Thyroid gland (tissue), 4 donors: ENCODE data around the gene NAV2. TPM values are rescaled to one million over a fixed set of nuclear protein-coding genes. Genes with fewer than 3 reads are reported as not detected.

Experiments used
- DNase-seq, 2 donors: peaks; one replicate each; pipeline ENCODE4 v3.0.0-alpha.2; 2019
- H3K27ac ChIP-seq, 3 donors: fragments of 200-600 bp; sonication (generic); 1 replicate in 2 of 3; 2 replicates in 1 of 3; pipeline ENCODE4 v1.5.1; 2016 to 2019; ENCODE audit warnings: mild to moderate bottlenecking in 1 of 3, moderate library complexity in 1 of 3
- H3K27me3 ChIP-seq: fragments of 200-600 bp; sonication (generic); one replicate; pipeline ENCODE4 v1.5.1; 2019
- H3K36me3 ChIP-seq, 2 donors: fragments of 200-600 bp; sonication (generic); one replicate each; pipeline ENCODE4 v1.5.1; 2016 to 2019
- H3K4me1 ChIP-seq, 2 donors: fragments of 200-600 bp; sonication (generic); one replicate each; pipeline ENCODE4 v1.5.1; 2017 to 2019
- H3K4me3 ChIP-seq, 3 donors: fragments of 200-600 bp; sonication (generic); replicated peaks in 1 of 3; 1 replicate in 2 of 3; 2 replicates in 1 of 3; pipeline ENCODE4 v1.5.1; 2016; ENCODE audit warnings: mild to moderate bottlenecking in 1 of 3
- H3K9me3 ChIP-seq: fragments of 200-600 bp; sonication (generic); one replicate; pipeline ENCODE4 v1.5.1; 2017
- POLR2A ChIP-seq, 2 donors: fragments of 450-650 bp; IDR thresholded peaks; one replicate each; pipeline ENCODE4 v1.6.1; 2017; ENCODE audit warnings: antibody characterized with exemption in 2 of 2, mild to moderate bottlenecking in 2 of 2, moderate library complexity in 1 of 2
- WGBS, 2 donors: methylation state at CpG; one replicate each; pipeline ENCODE4 v1.1.5; 2017; 5-methylcytosine and 5-hydroxymethylcytosine counted together
- intact Hi-C: fragments of 100-400 bp; cut with DNase I; formaldehyde crosslinking; loops from one replicate; pipeline ENCODE4 v1.15.1; 2023
- total RNA-seq, 4 donors: library from RNA; depleted of rRNA; stranded (reverse); fragments of >200 nt; gene quantifications; one replicate each; pipeline ENCODE4 v1.2.3, GENCODE V29; 2016
- TF ChIP-seq, protein P1 (sequence below), 6 experiments: fragments of 200-600 bp in 3 of 6; fragments of 450-650 bp in 3 of 6; sonication (generic) in 3 of 6; IDR thresholded peaks; one replicate each; pipeline ENCODE4 v1.5.1; 2016 to 2019; ENCODE audit warnings: antibody characterized with exemption in 6 of 6, mild to moderate bottlenecking in 2 of 6, inconsistent platforms in 1 of 6, moderate library complexity in 1 of 6

NAV2 gene
- total RNA-seq, 4 donors from 2014 or later, result 34.8 to 88.6 (median 54.5) TPM

DNA sequence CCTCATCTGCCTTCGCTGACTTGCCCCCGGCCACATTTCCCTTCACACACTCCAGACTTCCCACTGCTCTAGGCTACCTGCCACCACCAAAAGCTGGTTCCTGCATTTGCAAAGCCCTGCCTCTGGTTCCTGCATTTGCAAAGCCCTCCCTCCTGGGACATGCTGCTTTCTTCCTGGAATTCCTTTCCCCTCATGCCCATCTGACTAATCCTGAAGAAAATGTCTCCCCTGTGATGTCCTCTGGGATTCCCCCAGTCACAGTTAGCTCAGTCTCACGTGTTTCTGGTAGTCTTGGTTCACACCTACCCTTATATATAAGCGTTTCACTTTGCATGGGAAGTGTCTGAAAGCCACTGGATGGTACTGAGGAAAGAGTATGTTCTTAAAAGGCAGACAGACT is 240.7 kb downstream of the NAV2 start:
- 63 to 69% methylated on average over 4 of the region's 4 CpGs for WGBS, 2 donors
- Histone ChIP-seq H3K36me3 (peaks cover 9 to 10% of the 10 kb centered on the region in 2 donors), H3K27me3 (no peaks in the 10 kb centered on the region), H3K27ac (peak overlapping the region; percentile 21 to 76 (median 74)), H3K4me1 (peaks cover 11 to 36% of the 10 kb centered on the region in 2 donors), H3K4me3 (no peak overlapping the region), H3K9me3 (no peaks in the 10 kb centered on the region)
- DNase-seq, result peak in 1 of 2 donors; percentile 20
- intact Hi-C loops, result no loop called here
- no peak for TF ChIP-seq POLR2A (IDR thresholded peaks at IDR 0.05)
- TF ChIP-seq, protein P1, sequence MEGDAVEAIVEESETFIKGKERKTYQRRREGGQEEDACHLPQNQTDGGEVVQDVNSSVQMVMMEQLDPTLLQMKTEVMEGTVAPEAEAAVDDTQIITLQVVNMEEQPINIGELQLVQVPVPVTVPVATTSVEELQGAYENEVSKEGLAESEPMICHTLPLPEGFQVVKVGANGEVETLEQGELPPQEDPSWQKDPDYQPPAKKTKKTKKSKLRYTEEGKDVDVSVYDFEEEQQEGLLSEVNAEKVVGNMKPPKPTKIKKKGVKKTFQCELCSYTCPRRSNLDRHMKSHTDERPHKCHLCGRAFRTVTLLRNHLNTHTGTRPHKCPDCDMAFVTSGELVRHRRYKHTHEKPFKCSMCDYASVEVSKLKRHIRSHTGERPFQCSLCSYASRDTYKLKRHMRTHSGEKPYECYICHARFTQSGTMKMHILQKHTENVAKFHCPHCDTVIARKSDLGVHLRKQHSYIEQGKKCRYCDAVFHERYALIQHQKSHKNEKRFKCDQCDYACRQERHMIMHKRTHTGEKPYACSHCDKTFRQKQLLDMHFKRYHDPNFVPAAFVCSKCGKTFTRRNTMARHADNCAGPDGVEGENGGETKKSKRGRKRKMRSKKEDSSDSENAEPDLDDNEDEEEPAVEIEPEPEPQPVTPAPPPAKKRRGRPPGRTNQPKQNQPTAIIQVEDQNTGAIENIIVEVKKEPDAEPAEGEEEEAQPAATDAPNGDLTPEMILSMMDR (IDR thresholded peaks at IDR 0.05), result no peak

DNA sequence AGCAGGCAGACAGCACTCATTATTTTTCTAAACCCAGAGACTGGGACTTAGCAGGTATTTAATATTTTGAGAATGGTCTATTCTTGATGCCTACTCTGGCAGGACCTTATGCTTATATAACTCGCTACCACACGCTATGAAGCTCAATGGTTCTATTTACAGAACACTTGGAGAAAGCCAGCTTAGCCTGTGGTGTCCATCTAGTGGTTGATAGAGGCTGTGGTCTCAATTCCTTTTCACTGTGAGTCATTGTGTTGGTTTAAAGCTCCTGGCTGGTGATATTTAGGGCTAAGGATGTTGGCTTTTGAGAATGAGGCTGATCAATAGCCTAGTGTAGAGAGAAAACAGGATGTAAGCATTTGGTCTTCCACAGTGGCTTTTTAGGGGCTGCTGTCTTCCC is 241.3 kb downstream of the NAV2 start:
- TF ChIP-seq POLR2A (IDR thresholded peaks at IDR 0.05), result no peak
- TF ChIP-seq, protein P1 (IDR thresholded peaks at IDR 0.05), result peak in 5 of 6 experiments; percentile 16 to 84 (median 70)
- Histone ChIP-seq H3K27ac (peak overlapping the region; percentile 21 to 76 (median 74)), H3K9me3 (no peaks in the 10 kb centered on the region), H3K4me3 (no peak overlapping the region), H3K27me3 (no peaks in the 10 kb centered on the region), H3K4me1 (peaks cover 11 to 36% of the 10 kb centered on the region in 2 donors), H3K36me3 (peaks cover 5% of the 10 kb centered on the region in 2 donors)
- WGBS, 2 donors, result 33 to 34% methylated on average over 2 of the region's 2 CpGs
- intact Hi-C loops, result no loop called here
- peak in 1 of 2 donors; percentile 37 for DNase-seq

DNA sequence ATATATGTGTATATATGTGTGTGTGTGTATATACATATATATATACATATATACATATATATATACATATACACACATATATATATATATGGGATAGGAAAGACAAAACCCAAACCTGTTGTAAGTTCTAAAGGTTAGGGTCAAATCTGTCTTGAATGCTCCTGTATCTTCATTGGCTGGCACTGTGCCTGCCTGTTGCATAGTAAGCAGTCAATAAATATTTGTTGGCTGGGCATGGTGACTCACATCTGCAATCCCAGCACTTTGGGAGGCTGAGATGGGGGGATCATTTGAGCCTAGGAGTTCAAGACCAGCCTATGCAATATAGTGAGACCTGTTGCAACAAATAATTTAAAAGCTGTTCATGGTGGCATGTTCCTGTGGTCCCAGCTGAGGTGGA is 242.3 kb downstream of the NAV2 start:
- H3K27ac ChIP-seq, result peak overlapping the region; percentile 70 to 76 (median 74)
- H3K4me3 ChIP-seq, result no peak overlapping the region
- intact Hi-C loops, result no loop called here
- peaks cover 11 to 45% of the 10 kb centered on the region in 2 donors for H3K4me1 ChIP-seq
- no peaks in the 10 kb centered on the region for H3K36me3 ChIP-seq
- H3K27me3 ChIP-seq, result no peaks in the 10 kb centered on the region
- DNase-seq, result no peak
- no peaks in the 10 kb centered on the region for H3K9me3 ChIP-seq
- TF ChIP-seq, protein P1 (IDR thresholded peaks at IDR 0.05), result no peak
- no peak for TF ChIP-seq POLR2A (IDR thresholded peaks at IDR 0.05)

DNA sequence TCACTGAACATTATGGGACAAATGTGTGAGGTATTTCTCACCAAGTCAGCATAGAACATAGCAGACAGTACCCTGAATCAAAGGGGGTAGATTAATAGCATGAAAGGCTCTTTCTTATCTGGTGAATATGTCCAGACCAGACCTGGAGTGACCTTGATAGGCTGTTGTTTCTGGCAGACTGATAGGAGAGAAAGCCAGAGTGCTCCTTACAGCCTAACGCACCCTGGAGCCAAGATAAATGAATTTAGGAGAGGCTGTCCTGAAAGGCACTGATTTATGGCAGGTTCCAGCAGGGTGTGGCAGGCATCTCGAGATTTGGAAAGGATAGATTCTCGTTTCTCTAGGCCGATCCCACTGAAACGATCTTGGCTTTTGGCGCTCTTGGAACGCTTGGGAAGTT is 243.0 kb downstream of the NAV2 start:
- H3K27ac ChIP-seq, result peak overlapping the region; percentile 10 to 70 (median 49)
- TF ChIP-seq POLR2A (IDR thresholded peaks at IDR 0.05), result no peak
- TF ChIP-seq, protein P1 (IDR thresholded peaks at IDR 0.05), result no peak
- intact Hi-C loops, result no loop called here
- peak in 1 of 2 donors; percentile 48 for DNase-seq
- no peak overlapping the region for H3K4me3 ChIP-seq
- H3K4me1 ChIP-seq, result peaks cover 11 to 49% of the 10 kb centered on the region in 2 donors
- H3K9me3 ChIP-seq, result no peaks in the 10 kb centered on the region
- 37 to 61% methylated on average over 7 of the region's 7 CpGs for WGBS, 2 donors
- no peaks in the 10 kb centered on the region for H3K27me3 ChIP-seq
- H3K36me3 ChIP-seq, result no peaks in the 10 kb centered on the region

DNA sequence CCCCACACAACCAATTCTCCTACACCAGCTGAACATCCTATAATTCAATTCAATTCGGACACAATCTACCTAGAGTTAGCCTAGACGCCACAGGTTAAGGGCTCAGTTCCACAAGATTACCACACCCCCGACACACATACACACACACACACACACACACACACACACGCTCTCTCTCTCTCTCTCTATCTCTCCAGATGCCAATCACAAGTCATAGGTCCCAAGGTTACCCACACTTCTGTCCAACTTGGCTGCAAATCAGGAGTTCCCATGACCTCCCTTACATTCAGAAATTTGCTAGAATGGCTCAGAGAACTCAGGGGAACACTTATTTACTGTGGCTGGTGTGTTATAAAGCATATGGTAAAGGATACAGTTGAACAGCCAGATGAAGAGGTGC is 243.6 kb downstream of the NAV2 start:
- Histone ChIP-seq H3K27me3 (no peaks in the 10 kb centered on the region), H3K4me1 (peaks cover 11 to 49% of the 10 kb centered on the region in 2 donors), H3K36me3 (no peaks in the 10 kb centered on the region), H3K4me3 (no peak overlapping the region), H3K27ac (peak overlapping the region in 1 of 3 donors; percentile 70), H3K9me3 (no peaks in the 10 kb centered on the region)
- WGBS, 2 donors, result 72 to 83% methylated on average over 4 of the region's 4 CpGs
- intact Hi-C loops, result no loop called here
- DNase-seq, result no peak
- TF ChIP-seq POLR2A (IDR thresholded peaks at IDR 0.05), result no peak
- TF ChIP-seq, protein P1 (IDR thresholded peaks at IDR 0.05), result no peak
